Measurements from ENCODE around the gene USP47. TPM values are rescaled to one million over a fixed set of nuclear protein-coding genes. Genes with fewer than 3 reads are reported as not detected.

Gene USP47, protein sequence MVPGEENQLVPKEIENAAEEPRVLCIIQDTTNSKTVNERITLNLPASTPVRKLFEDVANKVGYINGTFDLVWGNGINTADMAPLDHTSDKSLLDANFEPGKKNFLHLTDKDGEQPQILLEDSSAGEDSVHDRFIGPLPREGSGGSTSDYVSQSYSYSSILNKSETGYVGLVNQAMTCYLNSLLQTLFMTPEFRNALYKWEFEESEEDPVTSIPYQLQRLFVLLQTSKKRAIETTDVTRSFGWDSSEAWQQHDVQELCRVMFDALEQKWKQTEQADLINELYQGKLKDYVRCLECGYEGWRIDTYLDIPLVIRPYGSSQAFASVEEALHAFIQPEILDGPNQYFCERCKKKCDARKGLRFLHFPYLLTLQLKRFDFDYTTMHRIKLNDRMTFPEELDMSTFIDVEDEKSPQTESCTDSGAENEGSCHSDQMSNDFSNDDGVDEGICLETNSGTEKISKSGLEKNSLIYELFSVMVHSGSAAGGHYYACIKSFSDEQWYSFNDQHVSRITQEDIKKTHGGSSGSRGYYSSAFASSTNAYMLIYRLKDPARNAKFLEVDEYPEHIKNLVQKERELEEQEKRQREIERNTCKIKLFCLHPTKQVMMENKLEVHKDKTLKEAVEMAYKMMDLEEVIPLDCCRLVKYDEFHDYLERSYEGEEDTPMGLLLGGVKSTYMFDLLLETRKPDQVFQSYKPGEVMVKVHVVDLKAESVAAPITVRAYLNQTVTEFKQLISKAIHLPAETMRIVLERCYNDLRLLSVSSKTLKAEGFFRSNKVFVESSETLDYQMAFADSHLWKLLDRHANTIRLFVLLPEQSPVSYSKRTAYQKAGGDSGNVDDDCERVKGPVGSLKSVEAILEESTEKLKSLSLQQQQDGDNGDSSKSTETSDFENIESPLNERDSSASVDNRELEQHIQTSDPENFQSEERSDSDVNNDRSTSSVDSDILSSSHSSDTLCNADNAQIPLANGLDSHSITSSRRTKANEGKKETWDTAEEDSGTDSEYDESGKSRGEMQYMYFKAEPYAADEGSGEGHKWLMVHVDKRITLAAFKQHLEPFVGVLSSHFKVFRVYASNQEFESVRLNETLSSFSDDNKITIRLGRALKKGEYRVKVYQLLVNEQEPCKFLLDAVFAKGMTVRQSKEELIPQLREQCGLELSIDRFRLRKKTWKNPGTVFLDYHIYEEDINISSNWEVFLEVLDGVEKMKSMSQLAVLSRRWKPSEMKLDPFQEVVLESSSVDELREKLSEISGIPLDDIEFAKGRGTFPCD (N-terminal part only)
- total RNA-seq: 71.7 and 107 TPM in 2 replicates

DNA sequence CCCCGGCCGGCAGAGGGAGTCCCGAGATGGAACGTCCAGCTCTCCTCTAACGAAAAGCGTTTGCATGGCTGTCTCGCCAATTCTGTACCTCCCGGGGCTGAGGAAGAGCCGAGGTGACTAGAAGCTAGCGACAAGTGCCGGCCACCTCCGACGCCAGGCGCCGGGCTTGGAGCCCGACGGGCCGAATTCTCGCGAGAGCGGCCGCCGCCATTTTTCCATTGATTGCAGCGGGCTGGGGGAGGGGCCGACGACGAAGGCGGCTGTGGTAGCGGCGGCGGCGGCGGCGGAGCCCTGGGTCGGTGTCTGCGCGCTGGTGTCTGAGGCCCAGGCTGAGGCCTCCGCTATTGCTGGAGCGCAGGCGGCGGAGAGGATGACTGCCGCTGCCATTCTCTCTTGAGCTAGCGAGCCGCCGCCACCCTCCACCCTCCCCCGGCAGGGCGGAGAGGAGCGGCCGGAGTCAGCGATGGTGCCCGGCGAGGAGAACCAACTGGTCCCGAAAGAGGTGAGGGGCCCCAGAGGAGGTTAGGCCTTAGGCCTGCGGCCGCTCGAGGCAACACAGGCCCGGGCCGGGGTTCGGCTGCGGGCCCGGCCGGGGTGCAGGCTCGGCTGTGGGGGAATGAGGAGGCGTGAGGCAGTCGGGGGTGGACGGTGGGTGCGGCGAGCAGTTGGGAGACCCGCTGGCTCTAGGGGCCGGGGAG is at the start of gene USP47:
Gene USP47, plus strand, starts transcription at position 250 of the 698 bp plus-strand sequence. Its CDS starts 214 bp downstream, at position 464.
- DNase-seq (ENCODE audit: low read depth): peak; percentile 36

DNA sequence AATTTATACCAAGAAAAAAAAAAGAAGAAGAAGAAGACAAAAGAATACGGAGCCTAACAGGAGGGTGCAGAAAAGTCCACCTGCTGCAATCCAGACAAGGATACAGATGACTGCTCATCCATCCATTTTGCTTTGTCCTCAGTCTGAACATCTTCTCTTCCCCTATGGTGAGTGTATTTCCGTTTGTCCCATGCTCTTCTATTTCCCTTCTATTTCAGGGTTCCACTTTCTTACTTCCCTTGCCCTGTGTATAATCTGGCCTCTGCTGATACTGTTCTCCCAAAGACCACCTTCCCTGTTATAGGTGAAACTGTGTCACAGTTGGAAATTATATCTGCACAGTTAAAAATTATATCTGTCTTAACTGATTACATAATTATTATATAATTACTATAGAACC is 48.7 kb upstream of the USP47 start:
- DNase-seq (ENCODE audit: low read depth): no peak

DNA sequence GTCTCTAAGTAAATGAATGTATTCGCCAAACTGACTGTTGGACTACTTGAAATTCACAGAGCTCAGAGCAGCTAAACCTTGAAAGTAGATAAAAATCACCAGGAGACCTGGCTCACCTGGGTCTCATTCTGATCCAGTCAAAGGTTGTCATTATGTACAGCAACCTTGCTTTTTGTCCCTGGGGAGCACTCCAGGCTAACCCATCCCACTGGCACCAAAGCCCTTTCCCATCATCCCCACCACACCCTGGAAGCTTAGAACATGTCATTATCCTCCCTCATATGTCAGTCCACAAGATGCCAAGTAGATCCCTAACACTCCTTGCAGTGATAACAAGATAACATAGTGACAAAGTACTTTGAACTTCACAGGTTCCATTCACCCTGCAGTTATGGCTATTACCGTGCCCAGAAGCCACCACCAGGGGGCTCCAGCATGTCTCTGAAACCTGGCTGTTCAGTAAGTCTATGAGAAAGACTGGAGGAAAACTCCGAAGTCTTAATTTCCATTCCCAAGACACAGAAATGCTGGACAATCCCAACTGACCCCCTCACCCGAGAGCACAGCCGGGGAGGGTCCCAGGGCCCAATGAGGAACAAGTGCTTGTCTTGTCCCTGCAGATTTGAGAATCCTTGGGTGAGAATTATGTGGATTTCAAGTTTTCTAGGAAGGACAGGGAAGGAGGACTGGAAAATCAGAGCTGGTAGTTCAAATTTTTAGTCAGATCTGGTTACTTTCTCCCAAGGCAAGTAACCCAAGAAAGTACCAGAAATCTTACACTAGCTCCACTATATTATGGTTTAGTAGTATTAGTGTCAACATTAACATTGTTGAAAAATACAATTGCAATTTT is 43.0 kb upstream of the USP47 start:
- DNase-seq (ENCODE audit: low read depth): peak; percentile 77

DNA sequence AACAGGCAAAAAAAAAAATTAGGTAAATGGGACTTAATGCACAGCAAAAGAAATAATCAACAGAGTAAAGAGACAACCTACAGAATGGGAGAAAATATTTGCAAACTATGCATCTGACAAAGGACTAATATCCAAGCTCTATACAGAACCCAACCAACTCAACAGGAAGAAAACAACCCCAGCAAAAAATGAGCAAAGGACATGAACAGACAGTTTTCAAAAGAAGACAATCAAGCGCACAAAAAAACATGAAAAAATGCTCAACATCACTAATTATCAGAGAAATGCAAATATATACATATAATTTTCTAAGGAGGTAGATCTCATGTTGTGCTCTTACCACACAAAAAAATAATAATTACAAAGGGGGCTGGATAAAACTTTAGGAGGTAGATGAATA is 36.5 kb upstream of the USP47 start:
- DNase-seq (ENCODE audit: low read depth): no peak

DNA sequence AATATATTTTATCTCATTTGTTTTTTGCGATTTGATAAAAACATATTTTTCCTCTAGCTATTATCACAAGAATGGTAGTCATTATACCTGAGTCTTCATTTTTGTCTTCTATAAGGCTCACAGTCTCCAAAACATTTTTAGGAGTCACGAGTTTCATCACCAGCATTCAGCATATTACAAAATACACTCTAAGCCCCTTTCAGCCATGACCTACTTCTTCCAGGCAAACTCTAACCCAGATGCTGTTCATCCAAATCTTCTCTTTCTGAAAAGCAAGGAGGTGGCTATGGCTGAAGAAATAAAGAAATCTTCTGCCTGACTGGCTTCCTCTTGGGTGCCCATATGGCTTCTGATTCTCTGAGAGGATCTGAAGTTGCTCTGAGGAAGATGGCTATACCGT is 35.7 kb upstream of the USP47 start:
- no peak for DNase-seq (ENCODE audit: low read depth)

DNA sequence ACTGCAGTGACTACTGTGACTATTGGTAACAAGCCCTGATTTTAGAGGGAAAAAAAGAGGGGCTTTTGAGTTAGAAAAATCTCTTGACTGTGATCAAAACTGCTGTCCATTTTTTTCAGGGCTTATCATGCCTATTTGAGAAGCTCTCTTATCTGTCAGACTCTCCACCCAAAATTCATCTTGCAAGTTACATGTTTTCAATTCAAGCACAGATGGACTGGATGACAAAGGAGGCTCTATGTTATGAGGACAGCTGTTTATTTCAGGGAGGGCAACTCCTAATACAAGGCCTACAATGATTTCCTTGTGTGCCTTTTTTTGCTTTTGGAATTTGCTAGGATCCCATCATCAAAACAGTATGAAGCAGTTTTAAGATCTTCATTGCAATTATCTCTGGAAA is 35.2 kb upstream of the USP47 start:
- DNase-seq (ENCODE audit: low read depth): no peak

DNA sequence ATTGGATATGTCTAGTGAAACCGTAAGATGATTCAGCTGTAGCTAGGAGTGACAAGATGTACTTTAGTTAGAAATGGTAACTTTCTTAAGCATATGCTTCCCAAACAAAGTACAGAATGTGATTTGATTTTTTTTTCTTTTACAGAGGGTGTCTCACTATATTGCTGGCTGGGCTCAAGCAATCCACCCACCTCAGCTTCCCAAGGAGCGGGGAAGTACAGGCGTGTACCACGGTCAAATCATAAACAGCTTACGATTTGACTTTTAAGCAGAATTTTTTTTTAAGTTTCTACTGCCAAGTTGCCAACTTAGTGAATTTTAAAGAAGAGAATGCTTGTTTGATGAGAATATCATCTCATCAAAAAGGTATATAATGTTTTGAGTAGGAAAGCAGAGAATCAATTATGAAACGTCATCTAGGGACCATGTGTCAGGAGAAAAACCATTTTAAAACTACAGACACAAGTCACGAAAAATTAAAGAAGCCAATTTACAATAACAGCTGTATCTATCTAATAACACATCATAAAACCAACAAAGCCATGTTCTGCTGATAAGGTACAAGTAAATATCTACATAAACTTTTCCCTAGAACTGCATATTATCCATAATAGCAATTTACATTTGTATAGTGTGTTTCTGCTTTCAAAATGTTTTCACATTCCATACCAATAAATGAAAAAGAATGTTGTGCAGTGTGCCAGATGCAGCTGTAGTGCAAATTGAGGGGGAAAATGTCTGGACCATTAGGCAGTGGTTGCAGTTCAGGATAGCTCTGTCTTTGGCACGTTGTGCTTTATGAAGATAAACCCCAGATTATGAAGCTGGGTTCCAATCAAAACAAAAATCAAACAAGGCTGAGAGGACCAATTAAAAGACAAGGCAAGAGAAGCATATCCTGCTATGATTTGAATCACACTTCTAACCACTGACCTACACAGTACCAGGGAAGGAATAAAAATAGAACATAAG is 33.7 kb upstream of the USP47 start:
- no peak for DNase-seq (ENCODE audit: low read depth)

DNA sequence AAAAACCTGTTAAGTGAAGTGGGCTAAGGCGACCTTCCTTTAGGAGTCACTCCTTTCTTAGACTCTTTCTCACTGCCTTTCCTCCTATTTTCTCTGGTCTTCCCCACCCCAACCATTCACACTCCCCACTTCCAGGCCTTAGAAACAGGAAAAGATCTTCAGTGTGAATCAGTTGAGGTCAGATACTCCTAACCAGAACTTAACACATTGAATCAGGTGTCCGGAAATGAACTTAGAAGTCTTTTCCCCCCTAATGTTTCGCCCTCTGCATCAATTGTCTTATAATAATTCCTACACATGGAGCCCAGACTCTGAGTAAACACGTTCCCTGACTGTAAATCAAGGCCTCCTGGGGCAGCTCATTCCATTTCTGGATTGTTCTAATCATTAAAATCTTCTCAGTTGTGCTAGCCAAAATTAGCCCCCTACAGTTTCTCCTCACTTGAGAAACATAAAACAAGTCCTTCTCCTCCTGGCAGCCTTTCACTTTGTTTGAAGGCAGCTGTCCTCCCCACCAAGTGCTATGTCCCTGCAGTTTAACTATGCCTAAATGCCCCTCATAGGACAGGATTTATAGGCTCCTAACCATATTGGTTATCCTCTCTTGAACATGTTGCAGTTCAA is 32.7 kb upstream of the USP47 start:
- no peak for DNase-seq (ENCODE audit: low read depth)

DNA sequence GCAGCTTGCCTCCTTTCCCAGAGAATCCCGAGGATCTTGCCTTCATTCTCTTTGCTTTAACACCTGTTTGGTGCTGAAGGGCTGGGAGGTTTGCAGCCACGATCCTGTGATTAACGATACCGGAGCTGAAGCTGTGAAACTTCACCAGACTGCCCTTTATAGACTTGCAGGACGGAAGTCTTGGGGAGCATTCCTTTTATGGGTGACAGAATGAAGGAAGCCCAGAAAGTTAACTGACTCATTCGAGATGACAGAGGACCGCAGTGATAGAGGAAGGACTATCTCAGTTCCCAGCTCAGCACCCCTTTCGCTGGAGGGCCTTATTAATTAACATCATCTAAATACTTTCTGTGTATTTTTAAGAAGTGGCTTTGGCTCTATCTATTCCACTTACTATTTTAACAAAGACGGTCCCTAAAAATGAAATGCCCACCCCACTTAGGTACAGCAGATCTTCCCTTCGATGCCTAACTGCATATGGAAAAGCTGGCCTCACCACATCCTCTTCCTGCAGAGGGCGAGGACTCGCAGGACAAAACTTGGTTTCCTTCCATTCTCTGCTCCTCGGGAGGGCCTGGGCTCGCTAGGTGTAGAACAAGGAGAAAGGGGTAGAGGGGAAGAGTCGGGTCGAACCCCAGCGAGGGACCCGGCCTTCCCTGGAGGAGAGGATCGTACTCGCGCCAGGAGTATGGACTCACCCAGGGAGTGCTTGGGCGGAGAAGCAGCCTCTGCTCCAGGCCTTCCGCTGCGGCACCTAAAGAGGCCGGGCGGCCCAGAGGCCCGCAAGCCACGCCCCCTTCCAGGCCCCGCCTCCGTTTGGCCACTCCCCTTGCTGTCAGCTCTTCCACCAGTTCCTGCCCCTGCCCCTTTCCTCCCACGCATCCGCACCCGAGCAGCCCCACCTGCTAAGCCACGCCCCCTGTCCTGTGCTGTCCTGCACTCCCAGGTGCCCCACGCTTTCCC is 30.7 kb upstream of the USP47 start:
- DNase-seq (ENCODE audit: low read depth): no peak

DNA sequence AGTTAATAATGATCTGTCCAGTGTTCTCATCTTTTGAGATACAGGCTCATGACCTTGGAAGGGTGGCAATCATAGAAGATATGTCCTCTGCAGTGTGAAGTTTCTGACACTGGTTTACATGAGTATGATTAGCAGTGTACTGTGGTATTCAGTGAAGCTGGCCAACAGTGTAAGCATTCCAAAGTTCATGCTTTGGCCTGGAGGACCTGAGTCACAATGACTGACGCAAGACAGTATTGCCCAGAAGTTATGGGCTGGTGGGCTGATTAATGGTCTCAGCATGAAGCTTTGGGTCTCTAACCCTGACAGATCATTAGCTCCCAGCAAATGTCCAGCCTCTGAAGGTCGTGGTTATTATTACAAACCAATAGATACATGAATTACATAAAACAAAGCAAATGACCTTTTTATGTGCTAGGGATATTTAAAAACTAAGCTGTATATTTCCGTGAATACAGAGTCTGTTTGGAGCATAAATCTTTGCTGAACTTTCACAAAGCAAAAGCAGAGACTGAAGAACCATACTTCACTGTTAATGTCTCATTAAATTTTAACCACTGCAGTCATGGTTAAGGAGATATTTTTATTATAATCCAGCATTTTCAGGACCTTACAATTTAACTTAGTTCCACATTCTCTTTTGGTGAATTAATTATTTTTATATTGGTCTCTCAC is 28.3 kb upstream of the USP47 start:
- peak; percentile 99 for DNase-seq (ENCODE audit: low read depth)

DNA sequence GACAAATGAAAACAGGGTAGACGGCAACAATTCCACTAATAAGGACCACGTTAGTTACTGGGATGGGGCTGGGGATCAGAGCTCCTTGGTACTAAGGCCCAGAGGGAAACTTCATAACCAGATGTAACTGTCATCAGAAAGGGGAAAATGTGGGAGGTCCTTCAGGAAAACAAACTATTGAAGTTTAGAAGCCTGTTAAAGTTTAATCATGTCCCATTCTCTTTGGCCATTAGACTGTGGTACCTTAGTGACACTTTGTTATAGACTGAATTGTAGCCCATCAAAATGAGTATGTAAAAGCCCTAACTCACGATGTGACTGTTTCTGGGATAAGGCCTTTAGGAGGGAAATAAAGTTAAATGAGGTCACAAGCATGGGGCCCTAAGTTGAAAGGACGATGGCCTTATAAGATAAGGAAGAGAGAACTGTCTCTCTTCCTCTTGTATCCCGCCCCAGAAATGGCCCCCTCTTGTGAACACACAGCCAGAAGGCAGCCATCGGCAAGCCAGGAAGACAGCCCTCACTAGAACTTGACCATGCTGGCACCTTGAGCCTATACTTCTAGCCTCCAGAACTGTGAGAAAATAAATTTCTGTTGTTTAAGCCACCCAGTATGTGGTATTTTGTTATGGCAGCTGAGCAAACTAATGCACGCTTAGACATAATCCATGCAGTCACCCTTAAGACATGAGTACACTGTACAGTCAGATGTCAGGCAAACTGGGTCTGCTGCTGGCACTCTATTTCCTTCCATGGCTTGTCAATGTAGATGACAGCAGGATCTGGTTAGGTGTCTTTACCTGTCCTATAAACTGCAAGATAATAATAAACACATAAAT is 26.9 kb upstream of the USP47 start:
- peak; percentile 74 for DNase-seq (ENCODE audit: low read depth)

DNA sequence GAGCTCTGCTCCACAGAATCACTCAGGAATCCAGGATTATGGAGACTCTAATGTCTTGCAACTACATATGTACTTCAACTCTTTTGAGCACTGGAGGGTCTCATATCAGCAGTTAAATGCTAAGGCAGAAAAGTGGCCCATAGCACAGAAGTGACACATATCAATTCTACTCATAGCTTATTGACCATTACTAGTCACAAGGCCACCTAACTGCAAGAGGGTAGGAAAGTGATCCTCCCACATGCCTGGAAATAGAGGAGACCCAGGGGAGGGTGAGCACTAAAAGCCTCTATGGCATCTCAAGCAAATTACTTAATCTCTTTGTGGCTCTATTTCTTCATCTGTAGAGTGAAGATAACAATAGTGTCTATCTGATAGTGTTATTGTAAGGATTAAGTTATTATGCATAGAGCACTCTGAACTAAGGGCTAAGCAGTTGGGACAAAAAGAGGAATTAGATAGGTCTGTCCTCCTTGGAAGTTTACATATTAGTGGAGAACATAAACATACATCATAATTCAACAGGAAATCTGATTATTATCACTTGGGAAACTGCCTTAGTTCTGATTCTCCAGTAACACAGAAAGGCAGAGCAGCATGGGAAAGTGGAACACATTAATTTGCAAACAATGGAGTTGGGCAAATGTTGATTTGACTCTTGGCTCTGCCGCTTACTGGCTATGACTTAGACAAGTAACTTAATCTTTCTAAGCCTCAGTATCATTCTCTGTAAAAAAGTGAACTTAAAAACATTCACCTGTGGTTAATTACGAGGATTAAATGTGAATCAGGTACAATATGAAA is 25.1 kb upstream of the USP47 start:
- DNase-seq (ENCODE audit: low read depth): peak; percentile 79

DNA sequence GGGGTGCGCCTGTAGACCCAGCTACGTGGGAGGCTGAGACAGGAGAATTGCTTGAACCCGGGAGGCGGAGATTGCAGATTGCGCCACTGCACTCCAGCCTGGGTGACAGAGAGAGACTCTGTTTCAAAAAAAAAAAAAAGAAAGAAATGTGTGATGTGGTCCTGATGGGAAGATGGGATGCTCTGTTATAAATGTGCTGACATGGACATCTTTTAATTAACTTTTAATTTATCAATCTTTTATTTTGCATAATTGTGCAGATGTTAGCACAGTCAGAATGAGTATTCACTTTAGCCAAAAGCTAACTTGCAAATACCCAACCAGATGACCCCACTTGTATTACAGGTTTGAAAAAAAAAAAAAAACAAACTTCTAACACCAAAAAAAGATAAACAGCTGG is 23.8 kb upstream of the USP47 start:
- no peak for DNase-seq (ENCODE audit: low read depth)

DNA sequence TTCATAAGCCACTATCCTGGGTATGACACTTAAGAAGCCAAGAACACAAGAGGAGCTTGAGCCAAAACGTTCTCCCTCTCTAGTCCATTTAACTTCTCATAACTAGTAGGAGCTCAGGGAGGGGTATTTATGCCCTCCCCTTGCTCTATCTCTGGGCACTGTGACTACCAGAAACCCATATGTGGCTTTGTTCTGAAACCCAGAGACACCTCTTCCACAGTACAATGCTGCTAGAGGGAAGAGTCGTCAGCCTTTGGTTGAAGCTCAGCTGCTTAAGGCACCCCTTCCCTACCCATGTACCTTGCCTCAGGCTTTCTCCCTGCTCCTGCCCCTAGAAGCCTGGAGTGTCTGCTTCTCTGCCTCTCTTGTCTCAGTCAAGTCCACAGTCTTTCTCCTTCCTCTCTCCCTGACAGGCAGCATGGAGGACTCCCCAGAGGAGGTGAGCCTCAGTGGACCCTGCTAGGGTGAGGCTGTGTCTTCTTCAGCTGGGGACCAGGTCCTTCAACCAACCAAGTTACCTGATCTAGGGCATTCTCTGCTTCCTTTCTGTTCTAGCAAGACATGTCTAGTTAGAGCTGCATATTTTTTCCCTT is 23.1 kb upstream of the USP47 start:
- no peak for DNase-seq (ENCODE audit: low read depth)

DNA sequence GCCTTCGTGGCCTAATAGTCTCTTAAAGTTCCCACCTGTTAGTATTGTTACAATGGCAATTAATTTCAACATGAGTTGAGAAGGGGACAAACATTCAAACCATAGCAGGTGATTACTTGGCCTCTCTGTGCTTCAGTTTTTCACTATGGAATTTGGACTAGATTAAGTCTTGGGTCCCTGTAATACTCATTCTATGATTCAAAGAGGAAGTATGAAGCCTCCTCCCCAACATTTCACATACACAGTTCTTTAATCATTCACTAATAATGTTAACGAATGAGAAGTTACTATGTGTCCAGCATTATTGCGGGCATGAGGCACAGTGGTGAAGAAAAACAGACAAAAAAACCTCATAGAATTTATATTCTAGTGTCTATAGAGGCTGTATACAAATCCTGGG is 19.9 kb upstream of the USP47 start:
- DNase-seq (ENCODE audit: low read depth): peak; percentile 93
